Measurements from ENCODE around the gene CNTFR. TPM values are rescaled to one million over a fixed set of nuclear protein-coding genes. Genes with fewer than 3 reads are reported as not detected.

CNTFR gene
- total RNA-seq, 1 experiment from 2014 or later: not detected

DNA sequence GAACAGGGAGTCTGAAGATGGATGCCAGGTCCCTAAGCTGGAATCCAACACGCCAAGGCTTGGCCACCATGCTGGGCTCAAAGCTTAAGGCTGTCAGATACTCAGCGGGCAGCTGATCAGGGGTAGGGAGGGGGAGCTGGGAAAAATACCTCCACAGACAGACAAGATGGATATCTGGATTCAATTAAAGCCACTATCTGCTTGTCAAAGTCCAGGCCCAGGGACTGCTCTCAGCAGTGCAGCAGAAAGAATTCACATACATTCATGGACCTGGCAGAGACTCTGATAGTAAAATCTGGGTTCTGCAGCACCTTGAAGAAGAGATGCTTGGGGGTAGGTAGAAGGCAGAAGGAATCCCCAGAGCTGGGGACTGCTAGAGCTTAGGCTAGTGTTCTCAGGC is 25.6 kb upstream of the CNTFR start:
- DNase-seq (ENCODE audit: unreplicated experiment): no peak
- Mint-ChIP-seq H3K4me1 (ENCODE audit: insufficient read depth, unreplicated experiment) (peaks cover 28% of the 10 kb centered on the region), H3K36me3 (ENCODE audit: insufficient read depth, unreplicated experiment) (peaks cover 17% of the 10 kb centered on the region), H3K9me3 (ENCODE audit: unreplicated experiment) (no peaks in the 10 kb centered on the region), H3K27me3 (ENCODE audit: insufficient read depth, unreplicated experiment) (no peaks in the 10 kb centered on the region), H3K4me3 (ENCODE audit: unreplicated experiment) (no peak overlapping the region), H3K27ac (ENCODE audit: low read depth, unreplicated experiment) (no peak overlapping the region)
- ChIA-PET POLR2A (interaction anchor here (1.0 kb wide), 1 partner anchor 16 kb away, joined by 3 read pairs; no protein-coding TSS in a partner anchor), CTCF (interaction anchor here (0.6 to 8.8 kb wide), 11 partner anchors 10 to 238 kb away, joined by 3 to 113 read pairs (median 4); partner anchors contain the start of genes GALT, MYORG and SIGMAR1)
- TF ChIP-seq, protein P1, sequence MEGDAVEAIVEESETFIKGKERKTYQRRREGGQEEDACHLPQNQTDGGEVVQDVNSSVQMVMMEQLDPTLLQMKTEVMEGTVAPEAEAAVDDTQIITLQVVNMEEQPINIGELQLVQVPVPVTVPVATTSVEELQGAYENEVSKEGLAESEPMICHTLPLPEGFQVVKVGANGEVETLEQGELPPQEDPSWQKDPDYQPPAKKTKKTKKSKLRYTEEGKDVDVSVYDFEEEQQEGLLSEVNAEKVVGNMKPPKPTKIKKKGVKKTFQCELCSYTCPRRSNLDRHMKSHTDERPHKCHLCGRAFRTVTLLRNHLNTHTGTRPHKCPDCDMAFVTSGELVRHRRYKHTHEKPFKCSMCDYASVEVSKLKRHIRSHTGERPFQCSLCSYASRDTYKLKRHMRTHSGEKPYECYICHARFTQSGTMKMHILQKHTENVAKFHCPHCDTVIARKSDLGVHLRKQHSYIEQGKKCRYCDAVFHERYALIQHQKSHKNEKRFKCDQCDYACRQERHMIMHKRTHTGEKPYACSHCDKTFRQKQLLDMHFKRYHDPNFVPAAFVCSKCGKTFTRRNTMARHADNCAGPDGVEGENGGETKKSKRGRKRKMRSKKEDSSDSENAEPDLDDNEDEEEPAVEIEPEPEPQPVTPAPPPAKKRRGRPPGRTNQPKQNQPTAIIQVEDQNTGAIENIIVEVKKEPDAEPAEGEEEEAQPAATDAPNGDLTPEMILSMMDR (IDR thresholded peaks at IDR 0.05; ENCODE audit: unreplicated experiment): no peak
- intact Hi-C loops (cut with micrococcal nuclease): no loop called here
- no TSS peak for BruUV-seq (replicated peaks)

DNA sequence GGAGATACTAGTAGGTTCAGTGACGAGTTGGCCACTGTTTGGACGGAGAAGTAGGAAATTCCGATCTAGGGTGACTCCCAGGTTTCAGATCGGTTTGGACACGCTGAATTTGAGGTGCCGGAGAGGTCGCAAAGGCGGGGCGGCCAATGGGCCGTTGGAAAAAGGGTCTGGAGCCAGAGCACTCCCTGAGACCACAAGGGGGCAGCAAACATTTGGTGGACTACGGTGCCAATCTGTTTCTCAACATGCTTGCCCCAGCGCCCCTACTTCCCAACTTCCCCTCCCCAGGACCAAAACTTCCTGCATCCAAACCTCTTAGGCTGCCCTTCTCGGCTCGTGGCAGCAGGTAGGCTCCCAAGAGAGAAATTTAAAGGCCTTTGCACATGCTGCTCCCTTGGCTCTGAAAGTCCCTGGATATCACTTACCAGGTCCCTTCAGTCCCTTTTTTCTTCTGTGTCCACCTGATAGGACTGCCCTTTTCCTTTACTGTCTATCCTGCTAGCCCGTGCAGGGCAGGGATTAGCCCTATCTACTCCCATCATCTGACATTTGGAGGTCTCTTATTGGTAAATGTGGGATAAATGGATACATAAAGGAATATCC is 23.4 kb upstream of the CNTFR start:
- intact Hi-C loops (cut with micrococcal nuclease): loop anchor here (1.0 kb wide), 1 partner anchor 21 kb away; no protein-coding TSS in a partner anchor
- peaks cover 17% of the 10 kb centered on the region for H3K36me3 Mint-ChIP-seq (ENCODE audit: insufficient read depth, unreplicated experiment)
- no TSS peak for BruUV-seq (replicated peaks)
- CTCF ChIA-PET: interaction anchor here (0.7 to 8.8 kb wide), 15 partner anchors 8 to 234 kb away, joined by 3 to 113 read pairs (median 4); partner anchors contain the start of genes DCTN3 and SIGMAR1
- POLR2A ChIA-PET: interaction anchor here (0.7 to 2.4 kb wide), 5 partner anchors 8 to 24 kb away, joined by 4 to 21 read pairs (median 10); partner anchors contain the start of genes DCTN3 and SIGMAR1
- H3K27me3 Mint-ChIP-seq (ENCODE audit: insufficient read depth, unreplicated experiment): no peaks in the 10 kb centered on the region
- TF ChIP-seq, protein P1 (IDR thresholded peaks at IDR 0.05; ENCODE audit: unreplicated experiment): peak; percentile 75
- H3K4me1 Mint-ChIP-seq (ENCODE audit: insufficient read depth, unreplicated experiment): peaks cover 14% of the 10 kb centered on the region
- no peaks in the 10 kb centered on the region for H3K9me3 Mint-ChIP-seq (ENCODE audit: unreplicated experiment)
- peak; percentile 89 for DNase-seq (ENCODE audit: unreplicated experiment)
- H3K4me3 Mint-ChIP-seq (ENCODE audit: unreplicated experiment): peak overlapping the region; percentile 91
- peak overlapping the region; percentile 97 for H3K27ac Mint-ChIP-seq (ENCODE audit: low read depth, unreplicated experiment)

DNA sequence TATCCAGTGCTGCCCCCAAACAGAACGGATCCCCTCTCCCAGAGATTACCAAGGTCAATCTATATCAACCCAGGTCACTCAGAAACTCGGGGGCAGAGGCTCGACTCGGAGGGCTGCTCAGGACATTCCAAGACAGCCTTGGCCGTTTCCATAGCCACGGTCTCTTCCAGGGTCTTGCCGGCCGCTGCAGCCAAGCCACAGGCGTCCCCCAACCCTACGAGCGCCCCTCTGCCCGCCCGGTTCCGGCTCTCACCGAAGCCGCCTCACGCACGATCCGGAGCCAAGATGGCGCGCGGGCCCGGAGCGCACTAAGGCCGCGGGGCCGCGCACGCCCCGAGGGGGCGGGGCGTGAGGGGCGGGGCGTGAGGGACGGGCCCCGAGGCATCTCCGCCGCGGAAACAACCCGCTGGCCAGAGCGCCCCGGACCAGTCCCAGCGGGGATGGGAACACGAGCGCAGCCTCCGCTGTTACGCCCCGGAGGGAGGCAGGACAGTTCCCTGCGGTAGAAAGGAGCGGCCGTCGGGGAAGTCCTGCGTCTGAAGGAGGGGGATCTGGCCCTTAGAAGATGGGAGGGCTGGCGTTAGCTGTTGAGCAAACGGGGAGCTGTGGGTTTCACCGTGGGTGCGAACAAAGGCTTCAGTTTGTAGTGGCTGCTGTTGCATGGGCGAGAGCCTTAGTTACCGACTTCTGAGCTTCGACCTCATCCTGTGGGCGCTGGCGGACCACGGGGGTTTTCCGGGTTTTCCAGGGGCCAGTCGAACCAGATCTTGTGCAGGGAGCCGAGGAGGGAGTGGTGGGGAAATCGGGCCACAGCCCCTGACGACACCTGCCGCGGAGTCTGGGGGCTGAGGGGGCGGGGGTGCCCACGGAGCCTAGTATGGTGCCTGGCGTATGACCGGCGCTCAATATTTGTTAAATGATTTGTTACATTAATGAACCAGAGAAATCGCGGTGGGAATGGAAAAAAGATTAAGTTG is 22.6 kb upstream of the CNTFR start, which contains the start of gene RPP25L:
Gene RPP25L (minus strand): TSS at position 287 of the 977 bp plus-strand sequence. CDS start 801 bp downstream, outside the sequence.
- POLR2A ChIA-PET: interaction anchor here (0.6 to 2.4 kb wide), 6 partner anchors 8 to 72 kb away, joined by 3 to 21 read pairs (median 7); partner anchors contain the start of genes DCTN3 and SIGMAR1
- TF ChIP-seq, protein P1 (IDR thresholded peaks at IDR 0.05; ENCODE audit: unreplicated experiment): no peak

More for the DNA sequence above, 22.6 kb upstream of the CNTFR start, which contains the start of gene RPP25L:
- Mint-ChIP-seq H3K36me3 (ENCODE audit: insufficient read depth, unreplicated experiment) (peaks cover 17% of the 10 kb centered on the region), H3K4me1 (ENCODE audit: insufficient read depth, unreplicated experiment) (peaks cover 14% of the 10 kb centered on the region), H3K27ac (ENCODE audit: low read depth, unreplicated experiment) (peak within 1 kb of the TSS; percentile 97), H3K27me3 (ENCODE audit: insufficient read depth, unreplicated experiment) (no peaks in the 10 kb centered on the region), H3K9me3 (ENCODE audit: unreplicated experiment) (no peaks in the 10 kb centered on the region), H3K4me3 (ENCODE audit: unreplicated experiment) (peak within 1 kb of the TSS; percentile 91)
- DNase-seq (ENCODE audit: unreplicated experiment): peak; percentile 83
- CTCF ChIA-PET: interaction anchor here (0.6 to 8.8 kb wide), 13 partner anchors 9 to 941 kb away, joined by 3 to 113 read pairs (median 4); partner anchors contain the start of genes DCTN3 and SIGMAR1
- intact Hi-C loops (cut with micrococcal nuclease): loop anchor here (1.0 kb wide), 1 partner anchor 22 kb away; no protein-coding TSS in a partner anchor
- BruUV-seq (replicated peaks): no TSS peak
